Spleen (tissue), 11 donors: ENCODE results near the gene OPCML. TPM values are rescaled to one million over a fixed set of nuclear protein-coding genes. Genes with fewer than 3 reads are reported as not detected.
A peak's percentile ranks its signal among the peaks of the same experiment; 100 is the strongest.

Experiments
- DNase-seq: peaks from one replicate; pipeline ENCODE4 v3.0.0-alpha.2; 2020
- H3K27ac ChIP-seq, 8 donors: fragments of 200-600 bp; sonication (generic) in 7 of 8; 1 replicate in 4 of 8; 2 replicates in 4 of 8; pipeline versions ENCODE4 v1.5.0 to v1.8.0; 2016 to 2021; ENCODE audit warnings: inconsistent platforms in 4 of 8, mild to moderate bottlenecking in 4 of 8, moderate library complexity in 1 of 8
- H3K27me3 ChIP-seq, 7 donors: fragments of 200-600 bp; sonication (generic) in 6 of 7; replicated peaks in 1 of 7; 1 replicate in 4 of 7; 2 replicates in 3 of 7; pipeline versions ENCODE4 v1.5.0 to v1.8.0; 2016 to 2021; ENCODE audit warnings: inconsistent platforms in 3 of 7, mild to moderate bottlenecking in 1 of 7
- H3K36me3 ChIP-seq, 6 donors: fragments of 200-600 bp; sonication (generic) in 5 of 6; 1 replicate in 4 of 6; 2 replicates in 2 of 6; pipeline versions ENCODE4 v1.5.0 to v1.8.0; 2016 to 2021; ENCODE audit warnings: inconsistent platforms in 2 of 6
- H3K4me1 ChIP-seq, 6 donors: fragments of 200-600 bp; sonication (generic) in 5 of 6; 1 replicate in 3 of 6; 2 replicates in 3 of 6; pipeline versions ENCODE4 v1.5.0 to v1.8.0; 2016 to 2021; ENCODE audit warnings: inconsistent platforms in 3 of 6
- H3K4me3 ChIP-seq, 8 donors: fragments of 200-600 bp; sonication (generic) in 7 of 8; 1 replicate in 4 of 8; 2 replicates in 4 of 8; pipeline versions ENCODE4 v1.5.0 to v1.8.0; 2016 to 2021; ENCODE audit warnings: inconsistent platforms in 4 of 8, mild to moderate bottlenecking in 4 of 8, moderate library complexity in 2 of 8
- H3K9me3 ChIP-seq, 8 donors: fragments of 200-600 bp; sonication (generic) in 7 of 8; 1 replicate in 4 of 8; 2 replicates in 4 of 8; pipeline versions ENCODE4 v1.5.0 to v1.8.0; 2016 to 2021; ENCODE audit warnings: inconsistent platforms in 4 of 8
- CTCF ChIP-seq, 11 experiments: fragments of 200-600 bp in 7 of 11; fragments of 450-650 bp in 4 of 11; sonication (generic) in 4 of 11; IDR thresholded peaks in 8 of 11; conservative IDR thresholded peaks in 3 of 11; 1 replicate in 7 of 11; 2 replicates in 4 of 11; pipeline versions ENCODE4 v1.4.0 to v1.8.0; 2016 to 2021; ENCODE audit warnings: antibody characterized with exemption in 11 of 11, inconsistent platforms in 4 of 11, mild to moderate bottlenecking in 1 of 11
- POLR2A ChIP-seq, 3 donors: fragments of 450-650 bp; IDR thresholded peaks; one replicate each; pipeline ENCODE4 v1.5.1; 2017; ENCODE audit warnings: antibody characterized with exemption in 3 of 3, mild to moderate bottlenecking in 1 of 3
- POLR2AphosphoS5 ChIP-seq, 3 donors: sonication (generic); formaldehyde crosslinking; IDR thresholded peaks; one replicate each; pipeline ENCODE4 v1.5.1; 2017; ENCODE audit warnings: antibody characterized with exemption in 3 of 3
- WGBS, 5 donors: extraction: QIAGEN DNeasy Blood & Tissue Kit in 3 of 5; methylation state at CpG; one replicate each; pipeline versions ENCODE4 v1.1.5 to v1.1.7; 2013 to 2018; 5-methylcytosine and 5-hydroxymethylcytosine counted together
- intact Hi-C: fragments of 100-400 bp; cut with DNase I; formaldehyde crosslinking; loops from one replicate; pipeline ENCODE4 v1.15.0; 2023; ENCODE audit warnings: low total_unique reads
- polyA plus RNA-seq, 3 donors: library from polyadenylated mRNA; stranded (reverse); fragments of 200-250 nt; gene quantifications; one replicate each; pipeline ENCODE4 v1.2.1, GENCODE V29; 2013
- total RNA-seq, 7 donors: library from RNA; depleted of rRNA in 3 of 7; stranded (reverse); fragments of >200 nt in 3 of 7; fragmentation: NEBNext Ultra II Directional in 4 of 7; extraction: Animal tissue kit (Norgen Biotek cat#: 25700) in 4 of 7; gene quantifications; one replicate each; pipeline versions ENCODE4 v1.1.0 to v1.2.1, GENCODE V29; 2016 to 2021
- donor health status: healthy with polysubstance abuse.
- donor health status: DM: no; HTN: no; CAD: no; lungs with moderate emphysema.
- donor health status: DM: no; HTN: no; CAD: no.
- donor health status: Bipolar disorder and iron deficiency.
- donor health status: healthy.
- donor health status: DM: no; HTN: no; CAD: no.
- donor health status: DM: yes; HTN: yes; CAD: no.

Gene OPCML
- total and polyA plus RNA-seq, 10 donors: 0.09 to 10.7 (median 3.1) TPM

- no peak overlapping the region for H3K4me3 ChIP-seq
- TF ChIP-seq POLR2AphosphoS5 (IDR thresholded peaks at IDR 0.05): no peak
- TF ChIP-seq POLR2A (IDR thresholded peaks at IDR 0.05): no peak
Observed at GRCh38 chr11:132718711-132719671, 813.3 kb downstream of the OPCML start.

GRCh38 chr11:132717824-132718223, 814.5 kb downstream of the OPCML start:
- Histone ChIP-seq H3K36me3 (no peaks in the 10 kb centered on the region), H3K27me3 (no peaks in the 10 kb centered on the region), H3K4me3 (no peak overlapping the region), H3K27ac (no peak overlapping the region), H3K9me3 (no peaks in the 10 kb centered on the region), H3K4me1 (peaks cover 0 to 14% (median 0%) of the 10 kb centered on the region in 6 donors)
- intact Hi-C loops: no loop called here
- WGBS, 5 donors: 69 to 84% (median 73%) methylated on average over 8 of the region's 8 CpGs
- TF ChIP-seq POLR2A (IDR thresholded peaks at IDR 0.05) (no peak), POLR2AphosphoS5 (IDR thresholded peaks at IDR 0.05) (no peak), CTCF (IDR thresholded peaks at IDR 0.05 in 8 of 11, conservative IDR thresholded peaks at IDR 0.05 in 3 of 11) (no peak)
- DNase-seq: no peak

More at GRCh38 chr11:132718711-132719671, 813.3 kb downstream of the OPCML start:
- DNase-seq: no peak
- Histone ChIP-seq H3K27me3 (no peaks in the 10 kb centered on the region), H3K4me1 (peaks cover 0 to 14% (median 0%) of the 10 kb centered on the region in 6 donors), H3K27ac (no peak overlapping the region), H3K9me3 (no peaks in the 10 kb centered on the region), H3K36me3 (no peaks in the 10 kb centered on the region)
- WGBS, 5 donors: 30 to 47% (median 39%) methylated on average over 26 to 27 of the region's 27 CpGs
- intact Hi-C loops: no loop called here

- no peak overlapping the region for H3K4me3 ChIP-seq
- intact Hi-C loops: no loop called here
- TF ChIP-seq CTCF (IDR thresholded peaks at IDR 0.05 in 8 of 11, conservative IDR thresholded peaks at IDR 0.05 in 3 of 11) (no peak), POLR2A (IDR thresholded peaks at IDR 0.05) (no peak)
- no peaks in the 10 kb centered on the region for H3K27me3 ChIP-seq
- H3K27ac ChIP-seq: no peak overlapping the region
- H3K36me3 ChIP-seq: no peaks in the 10 kb centered on the region
- peaks cover 0 to 14% (median 0%) of the 10 kb centered on the region in 6 donors for H3K4me1 ChIP-seq
- no peaks in the 10 kb centered on the region for H3K9me3 ChIP-seq
- WGBS, 5 donors: 59 to 85% (median 74%) methylated on average over 2 of the region's 2 CpGs
- DNase-seq: no peak
Observed at GRCh38 chr11:132716037-132716436, 816.3 kb downstream of the OPCML start.

- Histone ChIP-seq H3K9me3 (no peaks in the 10 kb centered on the region), H3K4me3 (no peak overlapping the region), H3K4me1 (peaks cover 0 to 14% (median 0%) of the 10 kb centered on the region in 6 donors), H3K27me3 (no peaks in the 10 kb centered on the region), H3K27ac (peak overlapping the region in 1 of 8 donors; percentile 29), H3K36me3 (no peaks in the 10 kb centered on the region)
- TF ChIP-seq POLR2A (IDR thresholded peaks at IDR 0.05) (no peak), CTCF (IDR thresholded peaks at IDR 0.05 in 8 of 11, conservative IDR thresholded peaks at IDR 0.05 in 3 of 11) (no peak)
- intact Hi-C loops: no loop called here
- no peak for DNase-seq
- 79 to 83% (median 81%) methylated on average over 4 of the region's 4 CpGs for WGBS, 5 donors
Observed at GRCh38 chr11:132714859-132715440, 817.4 kb downstream of the OPCML start.
